DOHH2 (cell line): ENCODE measurements around the gene ALDH4A1.

Experiments used
- CTCF ChIP-seq: fragments of 200-600 bp; sonication (generic); IDR thresholded peaks from one replicate; pipeline ENCODE4 v1.5.1; 2014; ENCODE audit warnings: antibody characterized with exemption, mild to moderate bottlenecking, low read depth, low read length; ENCODE audit not compliant: poor library complexity, severe bottlenecking
- EZH2phosphoT487 ChIP-seq: fragments of 200-600 bp; sonication (generic); IDR thresholded peaks from 2 replicates; pipeline ENCODE4 v1.6.1; 2017; ENCODE audit warnings: borderline replicate concordance, mild to moderate bottlenecking, antibody characterized with exemption, low read length, moderate library complexity, mixed read lengths

- TF ChIP-seq CTCF (no peak), EZH2phosphoT487 (no peak)
Observed at GRCh38 chr1:18928985-18929384, 26.6 kb upstream of the ALDH4A1 start.
